Loucy (cell line): ENCODE results near the gene ARMC3.

Source experiments
- EZH2phosphoT487 ChIP-seq: fragments of 200-600 bp; IDR thresholded peaks from 2 replicates; pipeline ENCODE4 v1.6.1; 2018; ENCODE audit warnings: antibody characterized with exemption, mild to moderate bottlenecking, moderate library complexity, borderline replicate concordance
- TF ChIP-seq, protein P1 (sequence below): fragments of 200-600 bp; sonication (generic); conservative IDR thresholded peaks from 2 replicates; pipeline ENCODE4 v1.5.1; 2014; ENCODE audit warnings: mild to moderate bottlenecking, antibody characterized with exemption, low read length

DNA sequence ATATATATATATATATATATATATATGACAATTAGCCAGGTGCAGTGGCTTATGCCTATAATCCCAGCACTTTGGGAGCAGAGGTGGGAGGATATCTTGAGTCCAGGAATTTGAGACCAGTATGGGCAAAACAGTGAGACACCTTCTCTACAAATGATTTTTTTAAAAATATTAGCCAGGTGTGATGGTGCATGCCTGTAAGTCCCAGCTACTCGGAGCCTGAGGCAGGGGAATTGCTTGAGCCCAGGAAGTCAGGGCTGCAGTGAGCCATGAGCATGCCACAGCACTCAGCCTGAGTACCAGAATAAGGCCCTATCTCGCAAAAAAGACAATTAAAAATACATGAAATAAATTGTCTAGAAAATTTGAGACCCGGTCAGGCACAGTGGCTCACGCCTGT, 120.3 kb downstream of the ARMC3 start:
- TF ChIP-seq, protein P1, sequence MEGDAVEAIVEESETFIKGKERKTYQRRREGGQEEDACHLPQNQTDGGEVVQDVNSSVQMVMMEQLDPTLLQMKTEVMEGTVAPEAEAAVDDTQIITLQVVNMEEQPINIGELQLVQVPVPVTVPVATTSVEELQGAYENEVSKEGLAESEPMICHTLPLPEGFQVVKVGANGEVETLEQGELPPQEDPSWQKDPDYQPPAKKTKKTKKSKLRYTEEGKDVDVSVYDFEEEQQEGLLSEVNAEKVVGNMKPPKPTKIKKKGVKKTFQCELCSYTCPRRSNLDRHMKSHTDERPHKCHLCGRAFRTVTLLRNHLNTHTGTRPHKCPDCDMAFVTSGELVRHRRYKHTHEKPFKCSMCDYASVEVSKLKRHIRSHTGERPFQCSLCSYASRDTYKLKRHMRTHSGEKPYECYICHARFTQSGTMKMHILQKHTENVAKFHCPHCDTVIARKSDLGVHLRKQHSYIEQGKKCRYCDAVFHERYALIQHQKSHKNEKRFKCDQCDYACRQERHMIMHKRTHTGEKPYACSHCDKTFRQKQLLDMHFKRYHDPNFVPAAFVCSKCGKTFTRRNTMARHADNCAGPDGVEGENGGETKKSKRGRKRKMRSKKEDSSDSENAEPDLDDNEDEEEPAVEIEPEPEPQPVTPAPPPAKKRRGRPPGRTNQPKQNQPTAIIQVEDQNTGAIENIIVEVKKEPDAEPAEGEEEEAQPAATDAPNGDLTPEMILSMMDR: no peak
- no peak for TF ChIP-seq EZH2phosphoT487
